HCT116 (cell line): ENCODE data around the gene NDST3. TPM values are rescaled to one million over a fixed set of nuclear protein-coding genes. Genes with fewer than 3 reads are reported as not detected.

Experiments
- ATAC-seq: fragments of 200-7000 bp; cut with Tn5 transposase; 2 replicates; pipeline ENCODE4 v1.9.1; 2020; ENCODE audit warnings: mild to moderate bottlenecking, moderate library complexity
- BruUV-seq: library from RNA; stranded (reverse); fragments of 400-500 nt; replicated peaks from 2 replicates; lab custom pipeline; 2021; lab: Mats Ljungman, UMichigan
- CTCF ChIA-PET: fragments of 300-600 bp; sonication (Branson Sonifier 250); formaldehyde crosslinking; loops from one replicate; lab custom pipeline; 2021; ENCODE audit warnings: antibody characterized with exemption; lab: Charles Lee
- POLR2A ChIA-PET: fragments of 300-600, 350-600 bp; sonication (Branson Sonifier 250); formaldehyde crosslinking; loops from one replicate; lab custom pipeline; 2021; ENCODE audit warnings: antibody characterized with exemption; lab: Charles Lee
- RAD21 ChIA-PET, 2 experiments: fragments of 300-600 bp; sonication (Branson Sonifier 250); formaldehyde crosslinking; loops; one replicate each; lab custom pipeline; 2023; ENCODE audit warnings: low total read pairs in 2 of 2; ENCODE audit not compliant: uncharacterized antibody in 2 of 2, unreplicated experiment in 2 of 2, low non-redundant PET in 1 of 2; lab: Charles Lee
- DNase-seq: peaks from one replicate; pipeline ENCODE4 v3.0.0-alpha.2; 2010; ENCODE audit warnings: low read depth, low spot score
- H2AFZ ChIP-seq: fragments of 200-600 bp; shearing (Covaris generic), sonication (generic); 2 replicates; pipeline ENCODE4 v1.6.1; 2017; ENCODE audit warnings: low read depth, mixed run types, mixed read lengths, antibody characterized with exemption, low read length; ENCODE audit not compliant: poor library complexity, severe bottlenecking
- H3K27ac ChIP-seq: 2 replicates; pipeline ENCODE4 v1.5.1; 2012; ENCODE audit warnings: low read depth, low read length
- H3K27me3 ChIP-seq: fragments of 200-600 bp; sonication (generic); 2 replicates; pipeline ENCODE4 v1.6.1; 2016; ENCODE audit warnings: mixed run types, low read length, mixed read lengths; ENCODE audit not compliant: insufficient read depth
- H3K36me3 ChIP-seq, 2 experiments: fragments of 200-500 bp in 1 of 2; fragments of 200-600 bp in 1 of 2; sonication (Bioruptor generic) in 1 of 2; sonication (generic) in 1 of 2; 2 replicates each; pipeline versions ENCODE4 v1.5.1 to v1.6.1; 2014 to 2016; ENCODE audit warnings: low read length in 2 of 2, inconsistent platforms in 1 of 2, mixed read lengths in 1 of 2, mixed run types in 1 of 2; ENCODE audit not compliant: insufficient read depth in 2 of 2, control insufficient read depth in 1 of 2
- H3K4me1 ChIP-seq, 2 experiments: fragments of 200-600 bp in 1 of 2; sonication (generic) in 1 of 2; 2 replicates each; pipeline versions ENCODE4 v1.5.1 to v1.6.1; 2012 to 2017; ENCODE audit warnings: low read length in 2 of 2, inconsistent platforms in 1 of 2, mild to moderate bottlenecking in 1 of 2, mixed read lengths in 1 of 2, mixed run types in 1 of 2, moderate library complexity in 1 of 2; ENCODE audit not compliant: insufficient read depth in 2 of 2, control insufficient read depth in 1 of 2
- H3K4me2 ChIP-seq: fragments of 200-600 bp; sonication (generic); 2 replicates; pipeline ENCODE4 v1.6.1; 2017; ENCODE audit warnings: mixed run types, low read length, mixed read lengths
- H3K4me3 ChIP-seq, 2 experiments: fragments of 200-600 bp in 1 of 2; sonication (generic) in 1 of 2; replicated peaks in 1 of 2; 2 replicates each; pipeline ENCODE4 v1.5.1; 2011 to 2016; ENCODE audit warnings: low read length in 2 of 2, control low read depth in 1 of 2, low read depth in 1 of 2, mild to moderate bottlenecking in 1 of 2, mixed read lengths in 1 of 2, mixed run types in 1 of 2
- H3K79me2 ChIP-seq: fragments of 200-600 bp; sonication (generic); 2 replicates; pipeline ENCODE4 v1.6.1; 2017; ENCODE audit warnings: mild to moderate bottlenecking, mixed run types, low read length, moderate library complexity, mixed read lengths; ENCODE audit not compliant: insufficient read depth
- H3K9ac ChIP-seq: fragments of 200-600 bp; sonication (generic); 2 replicates; pipeline ENCODE4 v1.6.1; 2016; ENCODE audit warnings: low read length, mixed read lengths
- H3K9me2 ChIP-seq: fragments of 200-600 bp; sonication (generic), shearing (Covaris generic); 2 replicates; pipeline ENCODE4 v1.6.1; 2017; ENCODE audit warnings: mixed run types, mild to moderate bottlenecking, moderate library complexity; ENCODE audit not compliant: insufficient read depth
- H3K9me3 ChIP-seq, 2 experiments: fragments of 200-500 bp in 1 of 2; fragments of 200-600 bp in 1 of 2; sonication (Bioruptor generic) in 1 of 2; sonication (generic) in 1 of 2; 2 replicates each; pipeline ENCODE4 v1.6.1; 2014 to 2017; ENCODE audit warnings: low read length in 2 of 2, mixed read lengths in 2 of 2, inconsistent platforms in 1 of 2, low read depth in 1 of 2, mild to moderate bottlenecking in 1 of 2, mixed run types in 1 of 2, moderate library complexity in 1 of 2; ENCODE audit not compliant: control insufficient read depth in 1 of 2, insufficient read depth in 1 of 2
- H4K20me1 ChIP-seq: fragments of 200-600 bp; sonication (generic), shearing (Covaris generic); 2 replicates; pipeline ENCODE4 v1.6.1; 2017; ENCODE audit warnings: mixed run types, mild to moderate bottlenecking, moderate library complexity; ENCODE audit not compliant: insufficient read depth
- CBX3 ChIP-seq: IDR thresholded peaks from 2 replicates; pipeline ENCODE4 v1.6.1; 2012; ENCODE audit warnings: low read depth
- EZH2phosphoT487 ChIP-seq: fragments of 200-600 bp; IDR thresholded peaks from 2 replicates; pipeline ENCODE4 v1.6.1; 2018; ENCODE audit warnings: antibody characterized with exemption, borderline replicate concordance
- FOSL1 ChIP-seq: IDR thresholded peaks from 2 replicates; pipeline ENCODE4 v1.6.1; 2012; ENCODE audit warnings: low read depth
- REST ChIP-seq: IDR thresholded peaks from 2 replicates; pipeline ENCODE4 v1.6.1; 2012; ENCODE audit warnings: low read depth
- SP1 ChIP-seq: IDR thresholded peaks from 2 replicates; pipeline ENCODE4 v1.6.1; 2012; ENCODE audit warnings: low read depth
- SRF ChIP-seq: IDR thresholded peaks from 2 replicates; pipeline ENCODE4 v1.6.1; 2012; ENCODE audit warnings: low read depth
- TCF7L2 ChIP-seq: IDR thresholded peaks from 2 replicates; pipeline ENCODE4 v1.7.0; 2011; ENCODE audit warnings: borderline replicate concordance, inconsistent platforms; ENCODE audit not compliant: insufficient read depth, insufficient read length; ENCODE audit errors: extremely low read depth
- ZBTB33 ChIP-seq: IDR thresholded peaks from 2 replicates; pipeline ENCODE4 v1.6.1; 2011; ENCODE audit warnings: mild to moderate bottlenecking, low read length, moderate library complexity; ENCODE audit not compliant: insufficient replicate concordance; ENCODE audit errors: extremely low read depth
- ZFX ChIP-seq: fragments of 450-650 bp; IDR thresholded peaks from 2 replicates; pipeline ENCODE4 v1.6.1; 2017
- intact Hi-C: fragments of 100-400 bp; cut with micrococcal nuclease; formaldehyde crosslinking; loops from 2 replicates; pipeline ENCODE4 v1.10.0; 2022
- total RNA-seq: library from RNA; stranded (reverse); gene quantifications from one replicate; pipeline ENCODE4 v1.2.1, GENCODE V29; 2021; ENCODE audit not compliant: unreplicated experiment
- TF ChIP-seq, protein P1 (sequence below), 3 experiments: fragments of 200-600 bp in 1 of 3; sonication (generic) in 1 of 3; IDR thresholded peaks in 2 of 3; conservative IDR thresholded peaks in 1 of 3; 2 replicates each; pipeline ENCODE4 v1.5.1; 2012 to 2017; ENCODE audit warnings: low read depth in 2 of 3, low read length in 2 of 3, antibody characterized with exemption in 1 of 3, borderline replicate concordance in 1 of 3, control low read depth in 1 of 3, mild to moderate bottlenecking in 1 of 3, mixed read lengths in 1 of 3, mixed run types in 1 of 3, moderate library complexity in 1 of 3; ENCODE audit not compliant: insufficient read depth in 1 of 3

NDST3 gene
- total RNA-seq, 1 experiment from 2014 or later, result not detected

- H3K4me3 ChIP-seq, result no peak overlapping the region
- no TSS peak for BruUV-seq
- no peaks in the 10 kb centered on the region for H3K79me2 ChIP-seq
- no peak overlapping the region for H2AFZ ChIP-seq
- no peak overlapping the region for H3K4me2 ChIP-seq
- H3K4me1 ChIP-seq, result no peaks in the 10 kb centered on the region
- RAD21 ChIA-PET, result no interaction called here
- no peaks in the 10 kb centered on the region for H3K36me3 ChIP-seq
- no peak overlapping the region for H3K27ac ChIP-seq
- POLR2A ChIA-PET, result no interaction called here
- H3K9me2 ChIP-seq, result no peaks in the 10 kb centered on the region
- H4K20me1 ChIP-seq, result no peaks in the 10 kb centered on the region; the same call in 1 of the 2 replicates
- no peaks in the 10 kb centered on the region for H3K9me3 ChIP-seq
- no peak for ATAC-seq
- TF ChIP-seq SP1 (no peak), EZH2phosphoT487 (no peak), TCF7L2 (no peak), SRF (no peak), ZFX (no peak)
- H3K9ac ChIP-seq, result no peak overlapping the region
- DNase-seq, result no peak
- CTCF ChIA-PET, result no interaction called here
- intact Hi-C loops, result no loop called here
- H3K27me3 ChIP-seq, result no peaks in the 10 kb centered on the region
Measured at GRCh38 chr4:118058955-118059354, 24.7 kb downstream of the NDST3 start.

DNA sequence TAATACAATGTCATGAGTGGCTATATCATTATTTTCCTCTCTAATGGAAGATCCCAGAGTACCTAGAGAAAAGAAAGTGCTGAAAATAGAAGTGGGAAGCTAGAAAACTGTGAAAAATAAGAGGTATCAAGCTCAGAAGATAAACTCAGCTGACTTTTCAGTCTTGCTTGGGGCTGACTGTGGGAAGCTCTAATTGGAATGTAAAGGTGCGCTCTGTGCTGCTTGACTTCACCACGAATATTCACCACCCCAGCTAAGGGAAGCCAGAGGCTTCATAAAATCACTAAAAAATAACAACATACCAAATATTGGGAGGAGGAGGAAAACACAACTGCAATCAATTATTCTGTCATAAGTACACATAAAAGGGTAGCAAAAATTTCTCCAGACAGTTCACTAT lies 25.1 kb downstream of the NDST3 start:
- H3K79me2 ChIP-seq, result no peaks in the 10 kb centered on the region
- H3K27ac ChIP-seq, result no peak overlapping the region
- no peaks in the 10 kb centered on the region for H3K4me1 ChIP-seq
- ATAC-seq (no peak), DNase-seq (no peak)
- no peaks in the 10 kb centered on the region; the same call in 1 of the 2 replicates for H4K20me1 ChIP-seq
- no peaks in the 10 kb centered on the region for H3K27me3 ChIP-seq
- H3K9me3 ChIP-seq, result no peaks in the 10 kb centered on the region
- ChIA-PET RAD21 (no interaction called here), CTCF (no interaction called here), POLR2A (no interaction called here)
- H3K36me3 ChIP-seq, result no peaks in the 10 kb centered on the region
- intact Hi-C loops, result no loop called here
- TF ChIP-seq ZBTB33 (no peak), SP1 (no peak), CBX3 (no peak), REST (no peak), ZFX (no peak), FOSL1 (no peak)
- TF ChIP-seq, protein P1, sequence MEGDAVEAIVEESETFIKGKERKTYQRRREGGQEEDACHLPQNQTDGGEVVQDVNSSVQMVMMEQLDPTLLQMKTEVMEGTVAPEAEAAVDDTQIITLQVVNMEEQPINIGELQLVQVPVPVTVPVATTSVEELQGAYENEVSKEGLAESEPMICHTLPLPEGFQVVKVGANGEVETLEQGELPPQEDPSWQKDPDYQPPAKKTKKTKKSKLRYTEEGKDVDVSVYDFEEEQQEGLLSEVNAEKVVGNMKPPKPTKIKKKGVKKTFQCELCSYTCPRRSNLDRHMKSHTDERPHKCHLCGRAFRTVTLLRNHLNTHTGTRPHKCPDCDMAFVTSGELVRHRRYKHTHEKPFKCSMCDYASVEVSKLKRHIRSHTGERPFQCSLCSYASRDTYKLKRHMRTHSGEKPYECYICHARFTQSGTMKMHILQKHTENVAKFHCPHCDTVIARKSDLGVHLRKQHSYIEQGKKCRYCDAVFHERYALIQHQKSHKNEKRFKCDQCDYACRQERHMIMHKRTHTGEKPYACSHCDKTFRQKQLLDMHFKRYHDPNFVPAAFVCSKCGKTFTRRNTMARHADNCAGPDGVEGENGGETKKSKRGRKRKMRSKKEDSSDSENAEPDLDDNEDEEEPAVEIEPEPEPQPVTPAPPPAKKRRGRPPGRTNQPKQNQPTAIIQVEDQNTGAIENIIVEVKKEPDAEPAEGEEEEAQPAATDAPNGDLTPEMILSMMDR (IDR thresholded peaks at IDR 0.05 in 2 of 3, conservative IDR thresholded peaks at IDR 0.05 in 1 of 3; ENCODE audit: borderline replicate concordance in 1 of 3, insufficient read depth in 1 of 3, low read depth in 2 of 3, low read length in 2 of 3), result no peak
- H3K4me3 ChIP-seq, result no peak overlapping the region
- H3K9ac ChIP-seq, result no peak overlapping the region
- no TSS peak for BruUV-seq
- H3K9me2 ChIP-seq, result no peaks in the 10 kb centered on the region
- no peak overlapping the region for H2AFZ ChIP-seq
- H3K4me2 ChIP-seq, result no peak overlapping the region
